Uterus (tissue), 4 donors: Measurements from ENCODE around the gene RPN1. TPM values are rescaled to one million over a fixed set of nuclear protein-coding genes. Genes with fewer than 3 reads are reported as not detected.

ENCODE experiments used
- DNase-seq, 2 donors: peaks; one replicate each; pipeline ENCODE4 v3.0.0-alpha.2; 2019 to 2020
- H3K27ac ChIP-seq, 2 donors: fragments of 200-600 bp; sonication (generic); 1 replicate in 1 of 2; 2 replicates in 1 of 2; pipeline ENCODE4 v1.5.1; 2016 to 2018
- H3K27me3 ChIP-seq, 2 donors: fragments of 200-600 bp; sonication (generic); one replicate each; pipeline ENCODE4 v1.5.1; 2018 to 2019; ENCODE audit warnings: control low read depth in 1 of 2
- H3K36me3 ChIP-seq, 2 donors: fragments of 200-600 bp; sonication (generic); one replicate each; pipeline ENCODE4 v1.5.1; 2019; ENCODE audit warnings: control low read depth in 1 of 2
- H3K4me1 ChIP-seq, 2 donors: fragments of 200-600 bp; sonication (generic); one replicate each; pipeline ENCODE4 v1.5.1; 2018 to 2019; ENCODE audit warnings: control low read depth in 1 of 2
- H3K4me3 ChIP-seq, 2 donors: fragments of 200-600 bp; sonication (generic); 1 replicate in 1 of 2; 2 replicates in 1 of 2; pipeline ENCODE4 v1.5.1; 2018 to 2019; ENCODE audit warnings: mild to moderate bottlenecking in 1 of 2
- H3K9me3 ChIP-seq, 2 donors: fragments of 200-600 bp; sonication (generic); one replicate each; pipeline ENCODE4 v1.5.1; 2019; ENCODE audit warnings: control low read depth in 1 of 2
- CTCF ChIP-seq, 4 experiments: fragments of 200-600 bp in 2 of 4; fragments of 450-650 bp in 2 of 4; sonication (generic) in 2 of 4; IDR thresholded peaks; one replicate each; pipeline ENCODE4 v1.5.1; 2016 to 2019; ENCODE audit warnings: antibody characterized with exemption in 4 of 4, mild to moderate bottlenecking in 2 of 4, moderate library complexity in 1 of 4
- POLR2A ChIP-seq, 2 donors: fragments of 450-650 bp; IDR thresholded peaks; one replicate each; pipeline ENCODE4 v1.6.1; 2016; ENCODE audit warnings: antibody characterized with exemption in 2 of 2, mild to moderate bottlenecking in 1 of 2, moderate library complexity in 1 of 2
- intact Hi-C: fragments of 100-400 bp; cut with DNase I; formaldehyde crosslinking; loops from one replicate; pipeline ENCODE4 v1.15.1; 2023; ENCODE audit warnings: low total_unique reads
- total RNA-seq, 4 donors: library from RNA; depleted of rRNA in 3 of 4; stranded (reverse); fragments of >200 nt in 3 of 4; gene quantifications; one replicate each; pipeline versions ENCODE4 v1.1.0 to v1.2.4, GENCODE V29; 2014 to 2023
- donor health status: DM: yes; HTN: yes; CAD: no.

RPN1 gene
- total RNA-seq, 4 donors from 2014 or later: 134 to 307 (median 209) TPM

DNA sequence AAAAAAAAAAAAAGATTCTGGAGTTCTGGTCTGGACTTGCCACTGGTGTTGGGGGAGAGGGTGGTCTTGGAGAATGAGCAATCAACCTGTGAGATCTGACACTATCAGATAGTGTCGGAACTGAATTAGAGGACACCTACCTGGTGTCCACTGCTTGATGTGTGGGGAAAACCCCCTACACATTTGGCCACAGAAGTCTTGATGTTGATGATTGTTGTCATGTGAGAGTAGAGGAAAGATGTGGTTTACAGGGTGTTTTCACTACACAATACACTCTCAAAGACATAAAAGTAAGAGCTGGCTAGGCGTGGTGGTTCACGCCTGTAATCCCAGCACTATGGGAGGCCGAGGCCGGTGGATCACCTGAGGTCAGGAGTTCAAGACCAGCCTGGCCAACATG is 38.4 kb upstream of the RPN1 start:
- Histone ChIP-seq H3K4me1 (no peaks in the 10 kb centered on the region), H3K9me3 (no peaks in the 10 kb centered on the region), H3K27ac (no peak overlapping the region), H3K27me3 (no peaks in the 10 kb centered on the region), H3K4me3 (no peak overlapping the region), H3K36me3 (no peaks in the 10 kb centered on the region)
- no peak for DNase-seq
- TF ChIP-seq CTCF (IDR thresholded peaks at IDR 0.05): no peak
- TF ChIP-seq POLR2A (IDR thresholded peaks at IDR 0.05): no peak
- intact Hi-C loops: no loop called here

GRCh38 chr3:128686465-128686864 is 35.8 kb upstream of the RPN1 start:
- TF ChIP-seq CTCF (IDR thresholded peaks at IDR 0.05) (no peak), POLR2A (IDR thresholded peaks at IDR 0.05) (no peak)
- Histone ChIP-seq H3K27ac (no peak overlapping the region), H3K27me3 (no peaks in the 10 kb centered on the region), H3K4me3 (no peak overlapping the region), H3K36me3 (no peaks in the 10 kb centered on the region), H3K9me3 (no peaks in the 10 kb centered on the region), H3K4me1 (no peaks in the 10 kb centered on the region)
- DNase-seq: no peak
- intact Hi-C loops: no loop called here

DNA sequence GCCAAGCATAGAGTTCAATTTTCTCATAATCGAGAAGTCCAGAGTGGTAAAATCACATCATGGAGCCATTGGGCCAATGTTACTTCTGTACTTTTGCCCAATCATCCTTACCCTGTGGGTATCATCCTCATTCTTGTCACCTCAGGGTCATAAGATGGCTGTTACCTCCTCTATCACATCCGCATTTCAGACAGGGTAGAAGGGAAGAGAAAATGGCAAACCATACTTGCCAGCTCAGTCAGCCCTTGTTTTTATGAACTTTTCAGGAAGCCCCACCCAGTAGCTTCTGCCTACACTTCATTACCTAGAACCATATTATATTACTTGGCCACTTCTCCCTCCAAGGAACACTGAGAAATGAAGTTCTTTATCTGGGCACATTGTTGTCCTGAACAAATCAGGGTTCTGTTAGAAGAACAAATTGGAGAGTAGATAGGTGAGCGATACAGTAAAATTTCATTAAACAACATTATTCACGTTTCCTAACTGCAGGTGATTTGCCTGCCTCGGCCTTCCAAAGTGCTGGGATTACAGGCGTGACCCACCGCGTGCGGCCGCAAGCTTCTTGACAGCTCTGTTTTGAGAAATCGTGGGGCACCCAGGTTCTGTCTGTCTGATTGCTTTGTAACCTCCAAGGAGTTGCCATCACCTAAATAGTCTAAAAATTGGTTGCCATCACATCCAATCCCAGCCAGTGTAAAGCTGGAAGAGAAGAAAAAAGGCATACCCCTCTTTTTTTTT is 34.5 kb upstream of the RPN1 start:
- intact Hi-C loops: no loop called here
- no peak for TF ChIP-seq CTCF (IDR thresholded peaks at IDR 0.05)
- Histone ChIP-seq H3K27ac (no peak overlapping the region), H3K4me3 (no peak overlapping the region), H3K27me3 (no peaks in the 10 kb centered on the region), H3K36me3 (no peaks in the 10 kb centered on the region), H3K9me3 (no peaks in the 10 kb centered on the region), H3K4me1 (no peaks in the 10 kb centered on the region)
- DNase-seq: no peak

DNA sequence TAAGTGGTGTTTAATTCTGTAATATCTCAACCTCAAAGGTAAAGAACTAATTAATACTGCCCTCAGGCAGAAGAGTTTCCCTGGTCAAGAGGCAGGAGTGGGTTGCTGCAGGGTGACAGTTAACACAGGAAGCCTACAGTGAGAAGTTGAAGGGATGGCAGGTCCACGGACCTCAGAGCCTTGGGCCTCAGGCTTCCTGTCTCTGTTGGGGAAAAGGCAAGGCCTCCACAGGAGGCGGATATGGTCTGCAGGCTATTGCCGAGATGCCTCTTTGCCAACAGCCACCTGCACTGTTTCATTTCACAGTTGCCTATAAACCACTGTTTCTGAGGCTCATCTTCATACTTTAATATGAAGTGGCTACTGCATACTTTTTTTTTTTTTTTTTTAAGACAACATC is 33.3 kb upstream of the RPN1 start:
- DNase-seq: no peak
- intact Hi-C loops: no loop called here

More for the DNA sequence above, 33.3 kb upstream of the RPN1 start:
- Histone ChIP-seq H3K4me1 (no peaks in the 10 kb centered on the region), H3K27me3 (no peaks in the 10 kb centered on the region), H3K9me3 (no peaks in the 10 kb centered on the region), H3K4me3 (no peak overlapping the region), H3K36me3 (no peaks in the 10 kb centered on the region), H3K27ac (no peak overlapping the region)
- TF ChIP-seq POLR2A (IDR thresholded peaks at IDR 0.05): no peak
- no peak for TF ChIP-seq CTCF (IDR thresholded peaks at IDR 0.05)
